Stimulated activated CD4-positive, alpha-beta T cell treated with anti-CD3 and anti-CD28 coated beads, TNF-alpha, amount 100 ng/mL, for 1 hour (primary cell): ENCODE results near the gene SMARCC2.
A peak's percentile ranks its signal among the peaks of the same experiment; 100 is the strongest.
"Not testable (repeated sequence)": the region's sequence is repeated elsewhere in the genome, so short reads cannot be mapped to it uniquely, and the experiment has no call there.

Experiments used
- DNase-seq, 3 donors: peaks; one replicate each; pipeline ENCODE4 v3.0.0-alpha.2; 2020; ENCODE audit warnings: low read depth in 3 of 3, low spot score in 1 of 3

The SMARCC2 gene

DNA sequence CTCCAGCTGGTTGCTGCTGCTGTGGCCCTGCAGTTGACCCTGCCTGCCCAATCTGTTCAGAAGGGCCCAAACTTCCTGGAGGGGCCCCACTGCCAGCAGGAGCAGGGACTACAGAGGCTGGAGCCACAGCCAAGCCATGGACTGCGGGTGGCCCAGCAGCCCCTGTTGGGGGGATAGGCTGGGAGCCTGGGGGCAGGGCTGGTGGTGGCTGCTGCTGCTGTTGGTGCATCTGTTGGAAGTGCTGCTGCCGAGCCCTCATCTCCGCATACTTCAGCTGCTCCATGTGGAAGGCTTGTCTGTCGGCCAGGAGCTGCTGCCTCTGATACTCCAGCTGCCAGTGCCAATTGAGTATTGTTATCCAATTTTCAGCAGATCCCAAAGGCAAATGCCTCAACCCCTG lies 23.9 kb downstream of the SMARCC2 start:
- no peak for DNase-seq

GRCh38 chr12:56164345-56164729 lies 24.9 kb downstream of the SMARCC2 start:
- DNase-seq = no peak

DNA sequence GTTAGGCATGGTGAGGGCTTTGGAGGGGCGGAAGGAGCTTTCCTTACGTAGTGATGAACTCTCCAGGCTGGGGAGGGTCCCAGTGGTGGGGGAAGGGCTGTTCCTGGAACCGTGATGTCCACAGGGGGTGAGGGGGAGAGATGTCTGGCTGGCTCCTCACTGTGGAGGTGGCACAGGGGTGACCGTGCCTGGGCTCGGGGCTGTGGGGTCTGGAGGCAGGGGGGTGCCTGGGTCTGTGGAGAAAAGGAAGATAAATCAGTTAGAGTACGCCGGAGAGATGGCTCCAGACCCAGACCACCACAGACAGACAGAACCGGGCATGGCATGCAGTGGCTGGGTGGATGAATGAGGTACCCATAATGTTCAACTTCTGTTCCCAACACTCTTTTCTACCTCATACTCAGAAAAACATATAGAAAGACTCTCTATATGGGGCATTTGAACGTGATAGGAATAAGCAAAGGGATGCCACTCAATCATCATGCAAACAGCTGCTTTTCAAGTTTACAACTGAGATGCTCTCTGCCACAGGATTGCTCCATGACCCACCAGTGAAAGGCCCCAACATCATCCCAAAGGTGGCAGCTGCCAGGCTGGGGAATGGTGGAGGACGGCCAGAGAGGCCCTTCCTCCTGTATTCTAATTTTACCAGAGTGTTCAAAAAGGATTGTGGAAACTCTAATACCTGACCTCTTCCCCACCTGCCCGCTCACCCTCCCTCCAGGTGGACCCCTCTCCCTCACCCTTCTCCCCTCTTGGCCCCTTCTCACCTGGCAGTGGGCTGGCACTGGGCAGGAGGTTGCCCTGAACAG lies 25.5 kb downstream of the SMARCC2 start:
- no peak for DNase-seq

- no peak for DNase-seq
Measured at GRCh38 chr12:56162468-56163290, 26.6 kb downstream of the SMARCC2 start.

DNA sequence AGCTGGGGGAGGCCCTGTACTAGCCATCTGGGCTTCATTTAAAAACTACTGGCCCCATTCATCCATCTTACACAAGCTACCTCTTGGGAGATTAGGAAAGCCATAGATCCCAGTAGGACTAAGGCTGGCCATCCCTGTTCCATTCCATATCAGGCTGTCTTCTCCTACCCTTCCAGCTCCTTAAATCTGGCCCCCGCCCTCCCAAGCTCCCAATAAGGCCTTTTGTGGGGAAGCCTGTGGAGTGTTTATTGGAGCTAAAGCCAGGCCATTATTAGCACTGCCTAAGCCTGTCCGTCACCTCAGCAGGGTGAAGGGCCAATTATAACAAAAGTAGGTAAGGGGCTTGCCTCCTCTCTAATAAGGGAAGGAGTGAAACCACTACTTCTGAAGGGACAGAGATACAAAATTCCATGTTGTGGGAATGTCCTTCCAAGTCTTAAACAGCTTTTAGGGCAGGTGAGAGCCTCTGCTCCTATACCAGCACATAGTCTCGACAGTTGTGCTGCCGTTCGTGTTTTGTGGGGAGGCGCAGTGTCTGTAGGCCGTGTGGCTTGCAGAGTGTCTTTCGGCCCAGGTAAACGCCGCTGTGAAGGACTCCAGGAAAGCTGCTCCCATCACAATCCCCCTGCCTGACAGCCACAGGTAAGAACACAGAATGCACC lies 27.5 kb downstream of the SMARCC2 start:
- DNase-seq = no peak

- no peak for DNase-seq
Measured at GRCh38 chr12:56160894-56161689, 28.2 kb downstream of the SMARCC2 start.

GRCh38 chr12:56160193-56160763 lies 29.0 kb downstream of the SMARCC2 start:
- peak; percentile 21 to 39 (median 37) for DNase-seq

DNA sequence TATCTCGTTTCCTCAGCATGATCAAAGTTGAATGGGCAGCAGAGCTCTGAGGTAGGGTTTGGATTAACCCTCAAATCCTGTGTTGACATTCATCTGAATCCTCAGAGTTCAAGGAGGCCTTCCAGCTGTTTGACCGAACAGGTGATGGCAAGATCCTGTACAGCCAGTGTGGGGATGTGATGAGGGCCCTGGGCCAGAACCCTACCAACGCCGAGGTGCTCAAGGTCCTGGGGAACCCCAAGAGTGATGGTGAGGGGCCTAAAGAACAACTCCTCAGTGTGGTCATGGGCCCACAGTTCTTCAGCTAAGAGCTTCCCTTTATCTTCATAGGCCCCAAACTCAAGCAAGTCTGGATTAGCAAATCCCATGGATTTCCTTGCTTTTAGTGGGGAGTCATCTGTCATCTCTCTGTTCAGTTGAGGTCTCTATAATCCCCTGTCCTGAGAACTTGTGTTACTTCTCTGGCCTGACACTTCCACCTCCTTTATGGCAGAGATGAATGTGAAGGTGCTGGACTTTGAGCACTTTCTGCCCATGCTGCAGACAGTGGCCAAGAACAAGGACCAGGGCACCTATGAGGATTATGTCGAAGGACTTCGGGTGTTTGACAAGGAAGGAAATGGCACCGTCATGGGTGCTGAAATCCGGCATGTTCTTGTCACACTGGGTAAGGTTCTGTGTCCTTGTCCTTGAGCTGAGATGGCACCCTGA lies 29.6 kb downstream of the SMARCC2 start:
- DNase-seq = no peak

DNA sequence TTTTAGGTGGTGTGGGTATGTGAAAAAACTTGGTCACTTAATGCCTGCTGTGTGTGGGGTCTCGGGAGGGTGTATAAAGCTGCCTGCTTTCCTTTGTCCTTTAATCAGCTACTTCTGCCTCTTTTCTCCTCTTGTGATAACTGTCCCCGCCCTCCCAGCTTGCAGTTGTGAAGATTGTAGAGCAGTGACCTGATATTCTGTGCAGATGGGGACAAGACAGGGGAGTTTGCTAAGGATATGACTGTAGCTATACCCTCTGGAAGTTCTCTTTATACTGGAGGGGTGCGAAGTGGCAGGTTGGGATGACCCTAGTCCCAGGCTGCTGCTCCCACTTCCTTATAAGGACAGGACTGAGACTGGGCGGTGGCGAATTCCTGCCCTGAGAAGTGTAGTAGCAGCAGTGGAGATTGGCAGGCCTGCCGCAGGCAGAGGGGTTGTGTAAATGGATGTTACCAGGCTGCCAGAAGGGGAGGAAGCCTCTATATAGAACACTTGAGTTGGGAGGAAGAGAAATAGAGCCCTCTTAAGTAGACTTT lies 30.3 kb downstream of the SMARCC2 start:
- no peak for DNase-seq

DNA sequence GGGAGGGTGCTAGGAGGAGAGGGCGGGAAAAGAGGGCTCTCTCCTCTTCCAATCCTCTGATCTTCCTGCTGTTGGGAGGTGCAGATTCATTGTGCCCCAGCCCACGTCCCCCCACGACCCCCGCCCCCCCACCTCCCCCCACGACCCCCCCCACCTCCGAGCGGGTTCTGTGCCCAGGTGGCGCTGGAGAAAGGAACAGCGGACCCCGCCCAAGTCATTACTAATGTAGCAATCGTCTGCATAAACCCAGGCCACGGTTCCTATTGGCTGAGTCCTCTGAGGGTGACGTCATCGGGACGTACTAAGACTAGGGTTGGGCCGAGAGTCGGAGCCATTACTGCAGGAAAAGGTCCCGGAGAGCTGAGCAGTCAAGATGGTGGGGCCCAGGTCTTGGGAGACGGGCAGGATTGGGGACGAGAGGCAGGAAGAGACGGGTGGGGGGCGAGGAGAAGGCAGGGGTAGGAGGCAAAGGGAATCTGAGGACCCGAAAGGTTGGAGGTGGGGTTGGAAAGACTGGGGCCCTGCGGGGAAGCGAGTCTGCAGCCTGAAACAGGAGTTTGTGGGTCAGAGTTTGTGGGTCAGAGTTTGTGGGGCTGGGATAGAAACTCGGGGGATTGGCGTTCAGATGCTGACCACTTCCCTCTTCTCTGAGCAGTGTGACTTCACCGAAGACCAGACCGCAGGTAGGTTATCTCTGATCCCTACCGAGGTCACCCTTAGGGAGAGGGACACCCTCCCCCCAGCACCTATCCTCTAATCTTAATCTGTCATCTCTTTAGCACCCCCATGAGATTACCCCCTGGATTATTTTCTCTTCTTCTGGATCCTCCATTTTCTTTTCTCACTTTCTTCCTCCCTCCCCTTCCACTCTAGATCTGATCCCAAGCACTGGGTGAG lies 31.0 kb downstream of the SMARCC2 start, which contains the start of gene MYL6:
Gene MYL6, plus strand, starts transcription at position 331 of the 897 bp plus-strand sequence. Its CDS starts 43 bp downstream, at position 374.
- peak; percentile 62 to 84 (median 71) for DNase-seq

GRCh38 chr12:56157201-56158028 lies 31.9 kb downstream of the SMARCC2 start:
- DNase-seq = peak in 1 of 3 donors; percentile 31

- not testable (repeated sequence) for DNase-seq
Measured at GRCh38 chr12:56156464-56157200, 32.7 kb downstream of the SMARCC2 start.

GRCh38 chr12:56155256-56155845 lies 33.9 kb downstream of the SMARCC2 start:
- DNase-seq = no peak

DNA sequence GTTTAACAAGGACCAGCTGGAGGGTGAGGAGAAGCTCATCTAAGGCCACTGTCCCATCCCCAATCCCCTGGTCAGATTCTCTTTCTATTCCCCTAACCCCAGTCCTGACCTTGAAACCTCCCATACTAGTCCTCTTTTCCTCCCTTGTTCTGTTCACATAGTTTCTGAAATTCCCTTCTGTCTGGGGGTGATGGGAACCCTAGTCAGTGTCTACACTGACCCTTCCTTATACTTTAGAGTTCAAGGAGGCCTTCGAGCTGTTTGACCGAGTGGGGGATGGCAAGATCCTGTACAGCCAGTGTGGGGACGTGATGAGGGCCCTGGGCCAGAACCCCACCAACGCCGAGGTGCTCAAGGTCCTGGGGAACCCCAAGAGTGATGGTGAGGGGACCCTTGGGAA lies 34.5 kb downstream of the SMARCC2 start:
- no peak for DNase-seq

DNA sequence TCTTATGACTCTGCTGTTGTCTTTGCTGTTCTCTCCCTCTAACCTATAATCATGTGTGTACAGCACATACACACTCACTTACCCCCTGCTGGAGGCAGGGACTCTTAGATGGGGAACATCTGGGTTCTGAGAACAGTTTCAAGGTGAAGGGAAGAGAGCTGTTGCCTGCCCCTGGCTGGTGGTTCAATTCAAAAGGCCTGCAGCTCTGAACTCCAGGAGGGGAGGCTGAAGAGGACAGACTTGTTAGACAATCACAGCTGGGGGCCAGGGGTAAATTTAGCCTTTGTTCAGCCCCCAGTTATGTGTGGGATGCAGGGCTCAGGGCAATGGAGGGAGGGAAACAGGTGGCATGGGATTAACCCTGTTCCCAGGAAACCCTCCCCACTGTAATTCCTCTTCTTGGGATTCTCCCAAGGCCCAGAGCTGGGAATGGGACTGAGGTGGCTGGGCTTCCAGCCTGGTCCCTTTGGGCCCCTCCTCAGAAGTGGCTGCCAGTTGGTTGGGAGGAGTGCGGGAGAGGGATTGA lies 35.0 kb downstream of the SMARCC2 start:
- no peak for DNase-seq

DNA sequence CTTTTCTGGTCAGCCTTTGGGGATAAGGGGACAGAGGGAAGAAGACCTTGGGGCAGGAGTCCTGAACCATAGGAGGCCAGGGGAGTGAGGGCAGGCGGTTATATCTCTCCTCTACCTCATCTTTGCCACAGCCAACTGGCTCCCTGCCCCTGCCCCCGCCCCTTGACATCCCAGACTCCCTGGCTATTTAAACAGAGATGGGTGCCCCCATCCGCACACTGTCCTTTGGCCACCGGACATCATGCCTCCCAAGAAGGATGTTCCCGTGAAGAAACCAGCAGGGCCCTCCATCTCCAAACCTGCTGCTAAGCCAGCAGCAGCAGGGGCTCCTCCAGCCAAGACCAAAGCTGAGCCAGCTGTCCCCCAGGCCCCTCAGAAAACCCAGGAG lies 35.6 kb downstream of the SMARCC2 start:
- no peak for DNase-seq
